K562 (cell line): ENCODE measurements around the gene EHMT2.

Experiments used
- ARHGAP35 ChIP-seq: fragments of 450-650 bp; IDR thresholded peaks from 2 replicates; pipeline ENCODE4 v1.6.1; 2018; ENCODE audit not compliant: partially characterized antibody
- POLR2AphosphoS5 ChIP-seq: IDR thresholded peaks from 2 replicates; pipeline ENCODE4 v1.6.1; 2011; ENCODE audit warnings: mild to moderate bottlenecking, low read depth, low read length, moderate library complexity; ENCODE audit not compliant: control insufficient read depth, insufficient read depth
- ZBTB9 ChIP-seq: fragments of 450-650 bp; formaldehyde crosslinking; IDR thresholded peaks from 2 replicates; pipeline ENCODE4 v1.4.0; 2020; ENCODE audit warnings: mild to moderate bottlenecking, moderate library complexity
- TF ChIP-seq, protein P1 (sequence below), 2 experiments: fragments of 250-450 bp in 1 of 2; fragments of 450-650 bp in 1 of 2; sonication (Bioruptor Pico) in 1 of 2; IDR thresholded peaks; 2 replicates each; pipeline versions ENCODE4 v1.6.1 to v1.8.0; 2016 to 2021; ENCODE audit warnings: mild to moderate bottlenecking in 2 of 2, moderate library complexity in 2 of 2, missing compliant biosample characterization in 1 of 2, missing genetic modification characterization in 1 of 2

DNA sequence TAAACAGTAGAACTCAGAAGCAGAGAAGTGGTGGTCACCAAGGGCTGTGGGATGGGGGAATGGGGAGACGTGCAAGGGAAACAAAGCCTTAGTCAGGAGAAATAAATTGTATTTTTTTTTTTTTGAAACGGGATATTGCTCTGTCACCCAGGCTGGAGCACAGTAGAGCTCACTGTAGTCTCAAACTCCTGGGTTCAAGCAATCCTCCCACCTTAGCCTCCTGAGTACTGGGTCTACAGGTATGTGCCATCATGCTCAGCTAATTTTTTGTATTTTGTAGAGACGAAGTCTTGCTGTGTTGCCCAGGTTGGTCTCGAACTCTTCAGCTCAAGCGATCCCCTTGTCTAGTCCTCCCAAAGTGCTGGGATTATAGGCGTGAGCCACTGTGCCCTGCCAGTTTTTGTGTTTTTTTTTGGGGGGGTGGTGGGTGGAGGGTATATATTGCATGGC lies 66.6 kb downstream of the EHMT2 start:
- no peak for TF ChIP-seq ZBTB9 (CRISPR knock-in tag)
- TF ChIP-seq ARHGAP35 = no peak
- TF ChIP-seq, protein P1, sequence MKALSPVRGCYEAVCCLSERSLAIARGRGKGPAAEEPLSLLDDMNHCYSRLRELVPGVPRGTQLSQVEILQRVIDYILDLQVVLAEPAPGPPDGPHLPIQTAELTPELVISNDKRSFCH (CRISPR knock-in tag; IDR thresholded peaks at IDR 0.05) = no peak
- TF ChIP-seq, protein P1 (tag; IDR thresholded peaks at IDR 0.05) = no peak
- TF ChIP-seq POLR2AphosphoS5 = 0 out of 2 replicates have a peak, but pooled peaks have one; percentile 31
